Testis (tissue), 3 donors: ENCODE data around the gene L1CAM. TPM values are rescaled to one million over a fixed set of nuclear protein-coding genes. Genes with fewer than 3 reads are reported as not detected.

Source experiments
- DNase-seq: peaks from one replicate; pipeline ENCODE4 v3.0.0-alpha.2; 2019
- H3K27ac ChIP-seq, 2 donors: fragments of 200-600 bp; sonication (generic); one replicate each; pipeline ENCODE4 v1.5.1; 2019
- H3K27me3 ChIP-seq: fragments of 200-600 bp; sonication (generic); one replicate; pipeline ENCODE4 v1.5.1; 2019
- H3K36me3 ChIP-seq: fragments of 200-600 bp; sonication (generic); one replicate; pipeline ENCODE4 v1.5.1; 2017; ENCODE audit warnings: low read depth; ENCODE audit errors: missing control alignments
- H3K4me1 ChIP-seq: fragments of 200-600 bp; sonication (generic); one replicate; pipeline ENCODE4 v1.5.1; 2019
- H3K4me3 ChIP-seq, 2 donors: fragments of 200-600 bp; sonication (generic); one replicate each; pipeline ENCODE4 v1.5.1; 2017 to 2019
- H3K9me3 ChIP-seq: fragments of 200-600 bp; sonication (generic); one replicate; pipeline ENCODE4 v1.5.1; 2017
- CTCF ChIP-seq, 3 experiments: fragments of 450-650 bp in 2 of 3; fragments of 200-600 bp in 1 of 3; sonication (generic) in 1 of 3; IDR thresholded peaks; one replicate each; pipeline ENCODE4 v1.5.1; 2016 to 2019; ENCODE audit warnings: antibody characterized with exemption in 3 of 3, mild to moderate bottlenecking in 2 of 3, moderate library complexity in 1 of 3
- POLR2A ChIP-seq: fragments of 450-650 bp; IDR thresholded peaks from one replicate; pipeline ENCODE4 v1.6.1; 2017; ENCODE audit warnings: antibody characterized with exemption, mild to moderate bottlenecking, moderate library complexity
- WGBS, 2 donors: methylation state at CpG; one replicate each; pipeline ENCODE4 v1.1.5; 2018; 5-methylcytosine and 5-hydroxymethylcytosine counted together
- intact Hi-C: fragments of 100-400 bp; cut with DNase I; formaldehyde crosslinking; loops from one replicate; pipeline ENCODE4 v1.15.1; 2023; ENCODE audit warnings: low total_unique reads
- polyA plus RNA-seq: library from polyadenylated mRNA; stranded (reverse); fragments of 350-450 nt; fragmentation: Illumina TruSeq; extraction: RNeasy Lipid Tissue Mini Kit (QIAGEN cat#74804); gene quantifications from one replicate; pipeline ENCODE4 v1.2.3, GENCODE V29; 2014; ENCODE audit warnings: low read depth, low replicate concordance; ENCODE audit not compliant: insufficient read depth
- total RNA-seq, 2 donors: library from RNA; depleted of rRNA; stranded (reverse); fragments of >200 nt; gene quantifications; one replicate each; pipeline ENCODE4 v1.2.3, GENCODE V29; 2016

The L1CAM gene
- total and polyA plus RNA-seq, 3 donors from 2014 or later: 1.7 to 4.5 (median 2.5) TPM

- Histone ChIP-seq H3K4me1 (peaks cover 4% of the 10 kb centered on the region), H3K27me3 (no peaks in the 10 kb centered on the region), H3K27ac (no peak overlapping the region), H3K9me3 (no peaks in the 10 kb centered on the region), H3K36me3 (no peaks in the 10 kb centered on the region), H3K4me3 (no peak overlapping the region)
- TF ChIP-seq POLR2A: no peak
- no peak for TF ChIP-seq CTCF (IDR thresholded peaks at IDR 0.05)
- 47% methylated on average over 8 of the region's 17 CpGs; no CpG with 5 or more reads in 1 of the 2 donors for WGBS, 2 donors
- DNase-seq: no peak
- intact Hi-C loops: no loop called here
These were observed 57.7 kb downstream of the L1CAM start for GRCh38 chrX:153828308-153828707.

- no peaks in the 10 kb centered on the region for H3K27me3 ChIP-seq
- H3K4me3 ChIP-seq: no peak overlapping the region
- H3K36me3 ChIP-seq: no peaks in the 10 kb centered on the region
- 77 to 83% methylated on average over 1 to 9 of the region's 9 CpGs for WGBS, 2 donors
- no peak for TF ChIP-seq CTCF (IDR thresholded peaks at IDR 0.05)
- TF ChIP-seq POLR2A: no peak
- H3K4me1 ChIP-seq: peaks cover 4% of the 10 kb centered on the region
- H3K9me3 ChIP-seq: no peaks in the 10 kb centered on the region
- no peak overlapping the region for H3K27ac ChIP-seq
- intact Hi-C loops: no loop called here
- DNase-seq: no peak
These were observed 58.1 kb downstream of the L1CAM start for GRCh38 chrX:153827903-153828302.

GRCh38 chrX:153827016-153827415, 59.0 kb downstream of the L1CAM start:
- no peak for TF ChIP-seq CTCF (IDR thresholded peaks at IDR 0.05)
- TF ChIP-seq POLR2A: no peak
- H3K27me3 ChIP-seq: no peaks in the 10 kb centered on the region
- no peak for DNase-seq
- peaks cover 4% of the 10 kb centered on the region for H3K4me1 ChIP-seq
- intact Hi-C loops: no loop called here
- H3K9me3 ChIP-seq: no peaks in the 10 kb centered on the region
- no peaks in the 10 kb centered on the region for H3K36me3 ChIP-seq
- 80 to 88% methylated on average over 3 of the region's 3 CpGs for WGBS, 2 donors
- H3K27ac ChIP-seq: no peak overlapping the region
- no peak overlapping the region for H3K4me3 ChIP-seq

GRCh38 chrX:153825042-153825441, 60.9 kb downstream of the L1CAM start:
- intact Hi-C loops: no loop called here
- TF ChIP-seq POLR2A: no peak
- TF ChIP-seq CTCF (IDR thresholded peaks at IDR 0.05): no peak
- Histone ChIP-seq H3K27ac (no peak overlapping the region), H3K27me3 (no peaks in the 10 kb centered on the region), H3K36me3 (no peaks in the 10 kb centered on the region), H3K9me3 (no peaks in the 10 kb centered on the region), H3K4me3 (no peak overlapping the region), H3K4me1 (peaks cover 4% of the 10 kb centered on the region)
- WGBS, 2 donors: 76% methylated on average over 4 of the region's 8 CpGs; no CpG with 5 or more reads in 1 of the 2 donors
- no peak for DNase-seq

- WGBS, 2 donors: 83 to 93% methylated on average over 6 to 10 of the region's 10 CpGs
- no peak for DNase-seq
- TF ChIP-seq POLR2A (no peak), CTCF (IDR thresholded peaks at IDR 0.05) (no peak)
- Histone ChIP-seq H3K4me3 (no peak overlapping the region), H3K36me3 (no peaks in the 10 kb centered on the region), H3K27ac (no peak overlapping the region), H3K9me3 (no peaks in the 10 kb centered on the region), H3K27me3 (no peaks in the 10 kb centered on the region), H3K4me1 (peaks cover 4% of the 10 kb centered on the region)
- intact Hi-C loops: no loop called here
These were observed 61.6 kb downstream of the L1CAM start for GRCh38 chrX:153824348-153824747.
